ENCODE data around the gene KY. TPM values are rescaled to one million over a fixed set of nuclear protein-coding genes. Genes with fewer than 3 reads are reported as not detected.

The KY gene
- total and polyA plus RNA-seq, 9 of the 15 experiments (the other 6 are each of a cell fraction or from before 2014, with no cell fraction given), result not detected

- DNase-seq (ENCODE audit: extremely low read depth in 1 of 4, low spot score in 3 of 4) (no peak), ATAC-seq (no peak), FAIRE-seq (no peak)
- no peak overlapping the region for H3K9ac ChIP-seq (ENCODE audit: insufficient read depth in 1 of 2, low read depth in 2 of 2, low read length in 2 of 2)
- ChIA-PET CTCF (ENCODE audit: low intra/inter-chr PET ratio) (no interaction called here), POLR2A (no interaction called here)
- 5% methylated on average over 6 of the region's 6 CpGs for WGBS (ENCODE audit: insufficient coverage, low coverage, missing lambda C conversion rate)
- no TSS peak for BruUV-seq (replicated peaks)
- H3K9me1 ChIP-seq (ENCODE audit: control insufficient read depth, insufficient read depth, low read length), result no peaks in the 10 kb centered on the region
- no peaks in the 10 kb centered on the region for H3K9me3 ChIP-seq (replicated peaks; ENCODE audit: control insufficient read depth, insufficient read depth, low read depth, low read length)
- H3K4me2 ChIP-seq (ENCODE audit: insufficient read depth, low read length), result no peak overlapping the region
- no peak overlapping the region for H3K4me3 ChIP-seq
- no peak overlapping the region for H3K27ac ChIP-seq (ENCODE audit: extremely low read depth, low read depth, low read length)
- no peaks in the 10 kb centered on the region for H3K4me1 ChIP-seq (replicated peaks in 1 of 2; ENCODE audit: control insufficient read depth in 2 of 2, insufficient read depth in 2 of 2, low read length in 2 of 2)
- intact Hi-C loops (cut with micrococcal nuclease) (no loop called here), in situ Hi-C loops (cut with MboI) (no loop called here)
- no peak overlapping the region for H2AFZ ChIP-seq (ENCODE audit: low read depth, low read length)
- H3K79me2 ChIP-seq (ENCODE audit: control insufficient read depth, insufficient read depth, low read length), result no peaks in the 10 kb centered on the region
- H3K27me3 ChIP-seq (ENCODE audit: control insufficient read depth in 2 of 2, insufficient read depth in 2 of 2, low read length in 2 of 2), result peaks cover 0 to 5% of the 10 kb centered on the region in 2 experiments; a peak in 2 of 5 replicates
- H3K36me3 ChIP-seq (ENCODE audit: control insufficient read depth, insufficient read depth, low read length), result no peaks in the 10 kb centered on the region
- no peaks in the 10 kb centered on the region; the same call in 1 of the 2 replicates for H4K20me1 ChIP-seq (replicated peaks; ENCODE audit: control insufficient read depth, insufficient read depth, low read length)
- TF ChIP-seq POLR2A (conservative IDR thresholded peaks at IDR 0.05) (no peak), EP400 (IDR thresholded peaks at IDR 0.05) (no peak), MTA1 (IDR thresholded peaks at IDR 0.05; ENCODE audit: borderline replicate concordance) (no peak), TFE3 (CRISPR knock-in tag; IDR thresholded peaks at IDR 0.05) (no peak), HMGN3 (IDR thresholded peaks at IDR 0.05; ENCODE audit: borderline replicate concordance, extremely low read depth, insufficient read length, low read depth, low read length) (no peak), KLF13 (tag; IDR thresholded peaks at IDR 0.05; ENCODE audit: borderline replicate concordance, low read depth) (no peak), MEF2D (tag; conservative IDR thresholded peaks at IDR 0.05; ENCODE audit: low read depth) (no peak), ZNF707 (CRISPR knock-in tag; conservative IDR thresholded peaks at IDR 0.05) (no peak), CLOCK (CRISPR knock-in tag; IDR thresholded peaks at IDR 0.05; ENCODE audit: borderline replicate concordance) (no peak), KLF10 (CRISPR knock-in tag; IDR thresholded peaks at IDR 0.05) (no peak), E2F8 (IDR thresholded peaks at IDR 0.05; ENCODE audit: low read depth, partially characterized antibody) (no peak), STAT5B (CRISPR knock-in tag; IDR thresholded peaks at IDR 0.05) (no peak), BMI1 (IDR thresholded peaks at IDR 0.05; ENCODE audit: low read length) (no peak), ZSCAN32 (CRISPR knock-in tag; IDR thresholded peaks at IDR 0.05) (no peak), ZNF445 (CRISPR knock-in tag; IDR thresholded peaks at IDR 0.05; ENCODE audit: low read depth) (no peak)
Observed at GRCh38 chr3:134638385-134639030, 12.3 kb downstream of the KY start.

Data from K562 (cell line).